SK-N-MC (cell line): ENCODE results near the gene WDR90.

Experiments
- EZH2 ChIP-seq: fragments of 200-600 bp; sonication (generic); IDR thresholded peaks from one replicate; pipeline ENCODE4 v1.6.1; 2017; ENCODE audit warnings: antibody characterized with exemption
- FOXP2 ChIP-seq: optimal IDR thresholded peaks from 2 replicates; pipeline ENCODE3; 2011; ENCODE audit warnings: mild to moderate bottlenecking, moderate library complexity; ENCODE audit not compliant: insufficient read depth; ENCODE audit errors: extremely low read length, control extremely low read depth
- POLR2AphosphoS5 ChIP-seq: IDR thresholded peaks from 2 replicates; pipeline ENCODE4 v1.6.1; 2012; ENCODE audit warnings: mild to moderate bottlenecking, low read depth, low read length, borderline replicate concordance

GRCh38 chr16:620700-621525 lies 28.3 kb upstream of the WDR90 start:
- TF ChIP-seq POLR2AphosphoS5, result no peak
- no peak for TF ChIP-seq EZH2
- no peak for TF ChIP-seq FOXP2
